SK-N-MC (cell line): ENCODE measurements around the gene TMEM245.
"Not testable (repeated sequence)": the region's sequence is repeated elsewhere in the genome, so short reads cannot be mapped to it uniquely, and the experiment has no call there.

ENCODE experiments used
- DNase-seq: peaks from one replicate; pipeline ENCODE4 v3.0.0-alpha.2; 2011; ENCODE audit warnings: low read depth, low spot score
- H3K27ac ChIP-seq: fragments of 200-600 bp; sonication (generic); 2 replicates; pipeline ENCODE4 v1.5.1; 2016; ENCODE audit warnings: mixed run types
- H3K36me3 ChIP-seq: fragments of 200-600 bp; sonication (generic); 2 replicates; pipeline ENCODE4 v1.6.1; 2017; ENCODE audit warnings: antibody characterized with exemption, low read length, mixed read lengths; ENCODE audit not compliant: insufficient read depth
- H3K4me3 ChIP-seq: fragments of 200-600 bp; sonication (generic); 2 replicates; pipeline ENCODE4 v1.5.1; 2016
- H3K9ac ChIP-seq: fragments of 200-600 bp; sonication (generic); 2 replicates; pipeline ENCODE4 v1.8.0; 2017; ENCODE audit warnings: mixed run types, mixed read lengths; ENCODE audit not compliant: insufficient read length
- H3K9me3 ChIP-seq: fragments of 200-600 bp; sonication (generic); 2 replicates; pipeline ENCODE4 v1.6.1; 2017; ENCODE audit warnings: low read depth, mild to moderate bottlenecking, antibody characterized with exemption, low read length, moderate library complexity, mixed read lengths
- EZH2 ChIP-seq: fragments of 200-600 bp; sonication (generic); IDR thresholded peaks from one replicate; pipeline ENCODE4 v1.6.1; 2017; ENCODE audit warnings: antibody characterized with exemption
- FOXP2 ChIP-seq: optimal IDR thresholded peaks from 2 replicates; pipeline ENCODE3; 2011; ENCODE audit warnings: mild to moderate bottlenecking, moderate library complexity; ENCODE audit not compliant: insufficient read depth; ENCODE audit errors: extremely low read length, control extremely low read depth
- POLR2AphosphoS5 ChIP-seq: IDR thresholded peaks from 2 replicates; pipeline ENCODE4 v1.6.1; 2012; ENCODE audit warnings: mild to moderate bottlenecking, low read depth, low read length, borderline replicate concordance

Gene TMEM245

DNA sequence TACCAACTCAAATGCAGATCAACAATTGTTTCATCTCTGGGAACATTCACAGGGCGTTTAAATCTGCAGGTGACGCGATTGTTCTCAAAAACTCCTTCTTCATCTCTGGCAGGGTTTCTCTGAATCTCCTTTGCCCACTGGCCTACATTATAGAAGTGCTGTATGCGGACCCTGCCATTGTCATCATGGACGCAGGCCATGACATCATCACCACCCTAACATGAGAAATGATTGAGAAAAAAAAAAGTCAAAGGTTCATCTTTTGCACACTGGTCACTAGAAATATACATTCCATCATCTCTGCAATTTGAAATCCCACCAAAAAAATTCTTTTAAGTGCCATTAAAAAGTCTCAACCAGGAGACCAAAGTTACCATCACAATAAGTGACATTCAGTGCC lies 21.6 kb upstream of the TMEM245 start:
- Histone ChIP-seq H3K9ac (no peak overlapping the region), H3K36me3 (no peaks in the 10 kb centered on the region), H3K9me3 (no peaks in the 10 kb centered on the region), H3K4me3 (no peak overlapping the region), H3K27ac (no peak overlapping the region)
- no peak for DNase-seq
- TF ChIP-seq POLR2AphosphoS5 (no peak), EZH2 (no peak), FOXP2 (no peak)

- DNase-seq, result no peak
- TF ChIP-seq POLR2AphosphoS5, result no peak
- no peak for TF ChIP-seq FOXP2
- TF ChIP-seq EZH2, result no peak
- H3K36me3 ChIP-seq, result no peaks in the 10 kb centered on the region
Measured at GRCh38 chr9:109139851-109140250, 20.1 kb upstream of the TMEM245 start.

GRCh38 chr9:109138421-109138820 lies 18.7 kb upstream of the TMEM245 start:
- Histone ChIP-seq H3K27ac (no peak overlapping the region), H3K4me3 (no peak overlapping the region), H3K36me3 (no peaks in the 10 kb centered on the region), H3K9me3 (no peaks in the 10 kb centered on the region), H3K9ac (no peak overlapping the region)
- no peak for DNase-seq
- no peak for TF ChIP-seq POLR2AphosphoS5

More at GRCh38 chr9:109139851-109140250, 20.1 kb upstream of the TMEM245 start:
- no peak overlapping the region for H3K27ac ChIP-seq
- H3K9me3 ChIP-seq, result no peaks in the 10 kb centered on the region
- no peak overlapping the region for H3K4me3 ChIP-seq
- H3K9ac ChIP-seq, result no peak overlapping the region

- TF ChIP-seq FOXP2 (no peak), POLR2AphosphoS5 (no peak), EZH2 (no peak)
- H3K36me3 ChIP-seq, result no peaks in the 10 kb centered on the region
- H3K4me3 ChIP-seq, result no peak overlapping the region
- no peak for DNase-seq
- H3K27ac ChIP-seq, result no peak overlapping the region
- H3K9me3 ChIP-seq, result no peaks in the 10 kb centered on the region
- H3K9ac ChIP-seq, result no peak overlapping the region
Measured at GRCh38 chr9:109134167-109134578, 14.4 kb upstream of the TMEM245 start.

DNA sequence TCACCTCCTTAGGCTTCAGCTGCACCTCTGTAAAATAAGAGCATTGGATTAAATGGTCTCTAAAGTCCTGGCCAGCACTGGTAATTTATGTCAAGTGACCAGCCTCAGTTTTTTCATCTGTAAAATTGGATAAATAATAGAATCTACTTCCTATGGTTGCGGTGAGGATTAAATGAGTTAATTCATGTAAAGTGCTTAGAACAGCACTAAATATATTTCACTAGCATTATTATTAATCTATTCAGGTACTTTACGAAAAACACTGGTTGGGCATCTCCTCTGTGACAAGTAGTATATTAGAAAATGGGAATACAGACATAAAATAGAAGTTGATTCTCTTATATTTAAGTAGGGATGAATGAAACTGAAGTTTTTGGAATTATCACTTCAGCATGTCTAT lies 13.8 kb upstream of the TMEM245 start:
- Histone ChIP-seq H3K27ac (no peak overlapping the region), H3K4me3 (no peak overlapping the region), H3K9ac (no peak overlapping the region), H3K9me3 (no peaks in the 10 kb centered on the region), H3K36me3 (no peaks in the 10 kb centered on the region)
- DNase-seq, result no peak
- no peak for TF ChIP-seq EZH2
- TF ChIP-seq FOXP2, result no peak
- no peak for TF ChIP-seq POLR2AphosphoS5

GRCh38 chr9:109132567-109133021 lies 12.8 kb upstream of the TMEM245 start:
- TF ChIP-seq POLR2AphosphoS5, result no peak
- no peak for TF ChIP-seq EZH2
- TF ChIP-seq FOXP2, result no peak
- no peak overlapping the region for H3K4me3 ChIP-seq
- DNase-seq, result no peak
- H3K36me3 ChIP-seq, result no peaks in the 10 kb centered on the region
- no peaks in the 10 kb centered on the region for H3K9me3 ChIP-seq
- no peak overlapping the region for H3K27ac ChIP-seq
- H3K9ac ChIP-seq, result no peak overlapping the region

DNA sequence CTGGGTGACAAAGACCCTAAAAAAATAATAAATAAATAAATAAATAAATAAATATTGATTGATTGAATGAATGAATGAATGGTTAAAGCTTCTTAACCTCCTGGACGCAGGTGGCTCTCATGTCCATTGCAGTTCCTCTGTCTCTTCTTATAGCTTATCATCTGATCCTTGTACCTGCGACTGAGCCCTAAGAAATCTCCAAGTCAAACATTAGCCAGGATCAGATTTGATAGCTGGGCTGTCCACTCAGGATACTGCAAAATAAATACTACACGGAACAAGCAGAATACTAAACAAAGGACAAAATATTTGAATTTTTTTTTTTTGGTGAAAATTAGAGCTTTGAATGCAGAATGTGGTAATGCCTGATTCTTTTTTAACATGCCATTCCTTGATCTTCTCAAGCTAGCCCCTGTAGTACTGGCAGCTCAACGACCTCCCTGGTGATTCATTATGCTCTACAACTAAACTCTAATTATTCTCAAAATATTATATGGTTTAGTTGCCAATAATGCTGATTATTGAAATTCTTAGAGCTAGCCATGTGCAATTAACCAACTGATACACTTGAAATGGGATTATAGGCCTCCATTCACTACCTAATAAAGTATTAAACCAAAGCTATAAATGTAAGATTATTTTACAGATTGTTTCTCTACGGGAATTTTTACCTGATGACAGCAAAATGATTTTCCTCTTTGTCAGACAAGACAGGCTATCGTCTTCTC lies 9.9 kb upstream of the TMEM245 start:
- H3K27ac ChIP-seq, result no peak overlapping the region
- DNase-seq, result no peak
- H3K9me3 ChIP-seq, result no peaks in the 10 kb centered on the region
- no peak overlapping the region for H3K4me3 ChIP-seq
- H3K36me3 ChIP-seq, result no peaks in the 10 kb centered on the region
- TF ChIP-seq EZH2 (no peak), FOXP2 (no peak), POLR2AphosphoS5 (no peak)
- no peak overlapping the region for H3K9ac ChIP-seq

GRCh38 chr9:109126671-109127070 lies 6.9 kb upstream of the TMEM245 start:
- not testable (repeated sequence) for H3K9ac ChIP-seq, DNase-seq, H3K4me3 ChIP-seq

GRCh38 chr9:109124121-109124520 lies 4.4 kb upstream of the TMEM245 start:
- no peaks in the 10 kb centered on the region for H3K9me3 ChIP-seq
- no peak overlapping the region for H3K9ac ChIP-seq
- H3K36me3 ChIP-seq, result no peaks in the 10 kb centered on the region
- TF ChIP-seq POLR2AphosphoS5 (no peak), EZH2 (no peak), FOXP2 (no peak)
- no peak for DNase-seq
- H3K4me3 ChIP-seq, result no peak overlapping the region
- H3K27ac ChIP-seq, result no peak overlapping the region

More at GRCh38 chr9:109126671-109127070, 6.9 kb upstream of the TMEM245 start:
- H3K27ac ChIP-seq, H3K36me3 ChIP-seq, H3K9me3 ChIP-seq: not testable (repeated sequence)
